ENCODE data around the gene CFI.

CFI gene

GRCh38 chr4:109801895-109802319 is at the start of gene CFI:
Gene CFI (minus strand): TSS chr4:109801999. CDS start chr4:109801971, 28 bp downstream.
- DNase-seq = no peak

GRCh38 chr4:109850601-109851000 is 48.8 kb upstream of the CFI start:
- no peak for DNase-seq

- no peak for DNase-seq
These were observed 46.7 kb upstream of the CFI start for GRCh38 chr4:109848501-109848900.

GRCh38 chr4:109847896-109848442 is 46.2 kb upstream of the CFI start, which contains the start of gene LRIT3:
Gene LRIT3 (plus strand): TSS chr4:109848107. CDS start chr4:109848202, 95 bp downstream.
- no peak for DNase-seq

GRCh38 chr4:109846395-109847098 is 44.7 kb upstream of the CFI start:
- no peak for DNase-seq

GRCh38 chr4:109836985-109837384 is 35.2 kb upstream of the CFI start:
- DNase-seq = no peak

- DNase-seq = no peak
These were observed 32.0 kb upstream of the CFI start for GRCh38 chr4:109833756-109834155.

- no peak for DNase-seq
These were observed 25.9 kb upstream of the CFI start, which contains the start of gene RRH for GRCh38 chr4:109827672-109828071. Gene RRH (plus strand): TSS chr4:109827972. CDS start chr4:109828028, 56 bp downstream.

GRCh38 chr4:109826719-109827118 is 24.9 kb upstream of the CFI start:
- DNase-seq = peak; percentile 2

GRCh38 chr4:109821185-109821584 is 19.4 kb upstream of the CFI start:
- DNase-seq = no peak

- no peak for DNase-seq
These were observed 18.8 kb upstream of the CFI start for GRCh38 chr4:109820563-109820962.

- DNase-seq = no peak
These were observed 16.5 kb upstream of the CFI start for GRCh38 chr4:109818268-109818667.

- no peak for DNase-seq
These were observed 15.1 kb upstream of the CFI start for GRCh38 chr4:109816894-109817293.

GRCh38 chr4:109816082-109816442 is 14.3 kb upstream of the CFI start:
- no peak for DNase-seq

GRCh38 chr4:109815151-109816081 is 13.6 kb upstream of the CFI start, which contains the start of gene GAR1:
Gene GAR1 (plus strand): TSS chr4:109815762. CDS start chr4:109816165, 403 bp downstream.
- peak; percentile 82 for DNase-seq

- no peak for DNase-seq
These were observed 9.9 kb upstream of the CFI start for GRCh38 chr4:109811707-109812106.

- no peak for DNase-seq
These were observed 9.0 kb upstream of the CFI start for GRCh38 chr4:109810552-109811387.

- no peak for DNase-seq
These were observed 7.9 kb upstream of the CFI start for GRCh38 chr4:109809655-109810054.

- DNase-seq = peak; percentile 13
These were observed 2.2 kb upstream of the CFI start for GRCh38 chr4:109803924-109804571.

- DNase-seq = no peak
These were observed 555 bp downstream of the CFI start for GRCh38 chr4:109801099-109801789.

GRCh38 chr4:109798866-109799265 is 2.9 kb downstream of the CFI start:
- no peak for DNase-seq

All from NCI-H2171 treated with DMSO at 0.1 percent for 48 hours (cell line).